Stimulated activated CD8-positive, alpha-beta memory T cell treated with anti-CD3 and anti-CD28 coated beads, Interleukin-12 subunit alpha, Interleukin-12 subunit beta, amount 100 ng/mL, for 4 hours (primary cell): ENCODE results near the gene THSD7B.

Source experiments
- DNase-seq: peaks from one replicate; pipeline ENCODE4 v3.0.0-alpha.2; 2020; ENCODE audit warnings: low read depth

Gene THSD7B

DNA sequence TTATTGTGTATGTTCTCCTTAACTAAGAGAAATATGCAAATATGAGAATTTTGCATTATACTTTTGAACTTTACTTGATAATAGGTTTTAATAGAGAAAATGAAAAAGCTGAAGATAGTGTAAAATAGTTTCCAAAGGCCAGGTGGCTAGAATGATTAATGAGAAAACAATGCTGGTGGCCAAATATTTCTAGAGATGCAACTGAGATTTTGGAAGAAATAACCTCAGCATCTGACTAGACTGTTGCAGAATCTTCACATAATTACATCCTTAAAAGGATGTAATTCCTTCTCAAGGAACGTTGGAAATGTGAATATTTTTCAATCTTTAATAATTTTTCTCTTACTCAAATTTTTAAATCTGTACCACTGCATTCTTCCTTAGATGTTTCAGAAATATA is 434.4 kb downstream of the THSD7B start:
- DNase-seq: no peak

GRCh38 chr2:137202318-137202717 is 437.0 kb downstream of the THSD7B start:
- no peak for DNase-seq

GRCh38 chr2:137205324-137205723 is 440.0 kb downstream of the THSD7B start:
- DNase-seq: no peak

GRCh38 chr2:137206069-137206468 is 440.7 kb downstream of the THSD7B start:
- DNase-seq: no peak

GRCh38 chr2:137207030-137207429 is 441.7 kb downstream of the THSD7B start:
- DNase-seq: no peak

GRCh38 chr2:137208431-137208891 is 443.1 kb downstream of the THSD7B start:
- DNase-seq: no peak

GRCh38 chr2:137210039-137210438 is 444.7 kb downstream of the THSD7B start:
- DNase-seq: no peak

GRCh38 chr2:137211761-137212160 is 446.4 kb downstream of the THSD7B start:
- no peak for DNase-seq

DNA sequence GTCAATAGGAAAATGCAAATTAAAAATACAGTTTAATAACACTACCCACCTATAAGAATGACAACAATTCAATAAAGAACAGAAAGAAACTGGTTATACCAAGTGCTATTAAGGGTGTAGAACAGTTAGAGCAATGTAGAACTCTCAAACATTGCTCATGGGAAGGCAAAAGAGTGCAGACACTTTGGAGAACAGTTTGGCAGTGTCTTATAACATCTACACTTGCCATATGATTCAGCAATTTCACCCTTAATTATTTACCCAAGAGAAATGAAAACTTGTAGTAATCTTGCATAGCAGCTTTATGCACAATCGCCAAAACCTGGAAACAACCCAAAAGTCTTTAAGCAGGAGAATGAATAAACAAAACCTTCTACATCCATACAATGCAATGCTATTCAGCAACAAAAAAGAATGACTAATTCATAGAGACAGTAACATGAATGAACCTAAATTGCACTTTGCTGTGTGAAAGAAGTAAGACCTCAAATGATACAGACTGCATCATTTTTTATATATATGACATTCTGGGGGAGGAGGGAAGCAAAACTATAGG is 455.2 kb downstream of the THSD7B start:
- no peak for DNase-seq

GRCh38 chr2:137221797-137222492 is 456.6 kb downstream of the THSD7B start:
- no peak for DNase-seq

DNA sequence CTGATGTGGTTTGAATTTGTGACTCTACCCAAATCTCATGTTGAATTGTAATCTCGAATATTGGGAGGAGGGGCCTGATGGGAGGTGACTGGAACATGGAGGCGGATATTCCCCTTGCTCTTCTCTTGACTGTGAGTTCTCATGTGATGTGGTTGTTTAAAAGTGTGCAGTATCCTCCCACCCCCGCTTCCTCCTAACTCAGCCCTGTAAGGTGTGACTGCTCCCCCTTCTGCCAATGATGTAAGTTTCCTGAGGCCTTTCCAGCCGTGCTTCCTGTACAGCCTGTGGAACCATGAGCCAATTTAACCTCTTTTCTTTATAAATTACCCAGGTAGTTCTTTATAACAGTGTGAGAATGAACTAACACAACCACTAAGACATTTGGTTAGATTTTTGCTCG is 458.4 kb downstream of the THSD7B start:
- DNase-seq: no peak

DNA sequence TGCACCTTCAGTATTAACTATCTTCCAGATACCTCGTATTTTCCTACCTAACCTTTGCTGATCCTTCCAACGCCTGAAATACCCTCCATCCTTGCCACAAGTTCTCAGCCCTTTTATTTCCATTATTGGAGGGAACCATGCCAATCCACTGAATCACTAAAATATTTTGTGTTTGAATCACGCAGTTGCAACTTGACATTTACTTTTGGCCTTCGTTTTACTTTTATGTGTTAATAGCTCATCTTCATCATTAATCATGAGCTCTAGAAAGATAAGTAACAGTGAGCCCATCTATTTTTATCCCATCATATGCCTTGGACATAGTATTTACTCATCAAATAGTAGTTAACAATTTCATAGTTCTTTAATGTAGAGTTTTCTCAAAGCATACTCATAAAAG is 463.2 kb downstream of the THSD7B start:
- no peak for DNase-seq

- no peak for DNase-seq
Observed at GRCh38 chr2:137229834-137230233, 464.5 kb downstream of the THSD7B start.

GRCh38 chr2:137231628-137232027 is 466.3 kb downstream of the THSD7B start:
- no peak for DNase-seq

GRCh38 chr2:137232076-137232475 is 466.7 kb downstream of the THSD7B start:
- no peak for DNase-seq

- DNase-seq: no peak
Observed at GRCh38 chr2:137233091-137233490, 467.7 kb downstream of the THSD7B start.

GRCh38 chr2:137237055-137237454 is 471.7 kb downstream of the THSD7B start:
- no peak for DNase-seq

GRCh38 chr2:137238065-137238464 is 472.7 kb downstream of the THSD7B start:
- DNase-seq: no peak

- DNase-seq: no peak
Observed at GRCh38 chr2:137249463-137250130, 484.3 kb downstream of the THSD7B start.

GRCh38 chr2:137250401-137250800 is 485.1 kb downstream of the THSD7B start:
- DNase-seq: no peak

DNA sequence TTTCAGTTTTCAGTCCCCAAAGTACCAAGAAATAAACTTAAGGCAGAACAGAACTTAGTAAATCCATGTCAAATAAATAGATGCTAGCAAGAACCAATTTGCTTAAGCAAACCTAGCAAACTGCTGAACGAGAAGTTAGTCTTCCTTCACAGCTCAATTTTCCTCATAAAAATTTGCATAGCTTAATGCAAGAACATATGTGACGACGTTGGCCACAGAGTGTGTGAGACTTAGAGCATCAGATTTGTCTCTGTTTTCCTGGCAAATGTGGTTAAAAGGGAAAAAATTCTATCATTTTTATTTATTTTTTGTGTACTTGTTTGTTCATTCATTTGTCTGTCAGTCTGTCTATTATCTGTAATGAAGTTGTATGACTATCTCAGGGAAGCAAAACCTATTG is 485.7 kb downstream of the THSD7B start:
- DNase-seq: no peak

DNA sequence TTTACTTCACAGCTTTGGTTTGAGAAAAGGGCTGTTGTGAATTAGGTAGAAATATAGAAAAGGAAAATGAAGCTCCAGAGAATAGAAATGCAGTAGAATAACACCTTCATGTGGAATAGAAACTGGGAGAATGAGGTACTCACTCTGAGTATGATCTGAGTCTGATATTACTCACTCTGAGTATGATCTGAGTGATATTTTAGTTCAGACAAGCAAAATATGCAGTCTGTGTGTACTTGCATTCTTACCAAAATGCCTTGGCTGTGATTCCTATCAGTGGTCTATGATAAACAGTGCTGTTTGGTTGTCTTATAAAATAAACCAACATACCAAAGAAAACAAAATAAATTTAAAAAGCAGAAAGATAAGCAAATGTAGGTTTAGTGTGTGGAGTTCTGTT is 487.6 kb downstream of the THSD7B start:
- no peak for DNase-seq

DNA sequence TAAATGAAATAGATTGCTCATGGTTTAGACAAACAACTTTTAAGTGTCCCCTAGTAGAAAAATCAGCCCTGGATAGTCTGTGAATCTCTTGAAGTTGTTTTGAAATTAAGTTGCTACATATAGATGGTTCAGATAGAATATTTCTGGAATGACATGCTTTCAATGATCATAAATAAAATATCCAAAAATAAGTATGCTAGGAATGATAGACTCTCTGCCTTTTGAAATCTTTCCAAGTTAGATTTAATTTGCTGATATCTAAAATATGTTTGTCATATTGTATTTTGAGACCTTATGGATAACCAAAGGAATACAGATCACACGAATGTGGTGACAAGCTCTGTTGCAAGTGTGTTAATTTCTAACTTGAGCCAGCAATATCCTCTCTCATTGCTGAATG is 488.7 kb downstream of the THSD7B start:
- no peak for DNase-seq

DNA sequence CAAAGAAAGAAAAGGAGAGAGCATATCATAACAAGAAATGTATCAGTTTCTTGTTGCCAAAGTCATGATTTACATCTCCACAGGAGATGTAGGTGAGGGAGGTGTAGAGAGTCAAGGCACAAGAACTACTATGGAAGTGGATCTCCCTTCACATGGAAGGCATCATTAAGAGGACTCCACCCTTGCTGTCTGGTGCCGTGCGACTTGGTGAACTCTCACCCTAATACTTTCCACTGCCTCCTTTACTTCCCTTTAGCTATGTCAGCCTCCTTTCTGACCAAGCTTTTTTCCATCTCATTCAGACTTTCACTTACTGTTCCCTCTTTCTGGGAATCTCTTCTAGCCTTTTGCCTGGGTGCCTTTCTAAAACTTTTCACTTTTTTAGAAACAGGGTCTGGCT is 490.0 kb downstream of the THSD7B start:
- DNase-seq: no peak
